Measurements from ENCODE around the gene FGGY. TPM values are rescaled to one million over a fixed set of nuclear protein-coding genes. Genes with fewer than 3 reads are reported as not detected.

The FGGY gene
- total RNA-seq, 1 donor from 2014 or later, result 32.5 TPM

- H4K20me1 ChIP-seq (ENCODE audit: low read depth), result no peaks in the 10 kb centered on the region
- H3K4me1 ChIP-seq, result peaks cover 18% of the 10 kb centered on the region
- H3K9me3 ChIP-seq (ENCODE audit: low read depth), result no peaks in the 10 kb centered on the region
- H3K27ac Mint-ChIP-seq, result no peak overlapping the region
- H2AFZ ChIP-seq (replicated peaks), result no peak overlapping the region
- H3K27ac ChIP-seq, result no peak overlapping the region
- H3K9me3 Mint-ChIP-seq, result no peaks in the 10 kb centered on the region
- no peaks in the 10 kb centered on the region for H3K27me3 ChIP-seq
- no peak overlapping the region for H3K4me2 ChIP-seq
- H3K4me3 Mint-ChIP-seq, result no peak overlapping the region
- no peaks in the 10 kb centered on the region for H3K36me3 Mint-ChIP-seq
- TF ChIP-seq EZH2phosphoT487 (IDR thresholded peaks at IDR 0.05), result no peak
- H3K27me3 Mint-ChIP-seq (ENCODE audit: insufficient read depth, low read depth), result no peaks in the 10 kb centered on the region
- no peak for DNase-seq (ENCODE audit: low spot score)
- H3K4me1 Mint-ChIP-seq, result peaks cover 19% of the 10 kb centered on the region
- no peaks in the 10 kb centered on the region for H3F3A ChIP-seq (ENCODE audit: low read depth)
- no peaks in the 10 kb centered on the region for H3K79me2 ChIP-seq (ENCODE audit: low read depth)
- no peak overlapping the region for H3K9ac ChIP-seq
- H3K4me3 ChIP-seq, result no peak overlapping the region
- no peaks in the 10 kb centered on the region for H3K36me3 ChIP-seq
Observed at GRCh38 chr1:59688976-59689375, 392.1 kb downstream of the FGGY start.

- H3K36me3 Mint-ChIP-seq, result no peaks in the 10 kb centered on the region
- Histone ChIP-seq H3K4me3 (no peak overlapping the region), H3K79me2 (ENCODE audit: low read depth) (no peaks in the 10 kb centered on the region), H3K4me1 (peaks cover 18% of the 10 kb centered on the region), H3K9me3 (ENCODE audit: low read depth) (no peaks in the 10 kb centered on the region), H3K36me3 (no peaks in the 10 kb centered on the region), H3K9ac (no peak overlapping the region), H3K4me2 (no peak overlapping the region), H3F3A (ENCODE audit: low read depth) (no peaks in the 10 kb centered on the region), H2AFZ (replicated peaks) (no peak overlapping the region), H3K27ac (no peak overlapping the region), H4K20me1 (ENCODE audit: low read depth) (no peaks in the 10 kb centered on the region), H3K27me3 (no peaks in the 10 kb centered on the region)
- H3K27me3 Mint-ChIP-seq (ENCODE audit: insufficient read depth, low read depth), result no peaks in the 10 kb centered on the region
- DNase-seq (ENCODE audit: low spot score), result no peak
- H3K27ac Mint-ChIP-seq, result no peak overlapping the region
- no peak for TF ChIP-seq EZH2 (IDR thresholded peaks at IDR 0.05)
- no peak for TF ChIP-seq CTCF (IDR thresholded peaks at IDR 0.05)
- no peak for TF ChIP-seq EZH2phosphoT487 (IDR thresholded peaks at IDR 0.05)
- H3K9me3 Mint-ChIP-seq, result no peaks in the 10 kb centered on the region
- no peak overlapping the region for H3K4me3 Mint-ChIP-seq
- H3K4me1 Mint-ChIP-seq, result peaks cover 19% of the 10 kb centered on the region
Observed at GRCh38 chr1:59689730-59690129, 392.8 kb downstream of the FGGY start.

- Histone ChIP-seq H3K79me2 (ENCODE audit: low read depth) (no peaks in the 10 kb centered on the region), H3K9ac (no peak overlapping the region), H3K27me3 (no peaks in the 10 kb centered on the region), H2AFZ (replicated peaks) (no peak overlapping the region), H3K4me3 (no peak overlapping the region), H3K36me3 (no peaks in the 10 kb centered on the region), H3F3A (ENCODE audit: low read depth) (no peaks in the 10 kb centered on the region), H3K4me2 (no peak overlapping the region), H4K20me1 (ENCODE audit: low read depth) (no peaks in the 10 kb centered on the region), H3K9me3 (ENCODE audit: low read depth) (no peaks in the 10 kb centered on the region), H3K4me1 (peaks cover 18% of the 10 kb centered on the region), H3K27ac (no peak overlapping the region)
- Mint-ChIP-seq H3K27me3 (ENCODE audit: insufficient read depth, low read depth) (no peaks in the 10 kb centered on the region), H3K36me3 (no peaks in the 10 kb centered on the region), H3K27ac (no peak overlapping the region), H3K9me3 (no peaks in the 10 kb centered on the region), H3K4me1 (peaks cover 19% of the 10 kb centered on the region), H3K4me3 (no peak overlapping the region)
- TF ChIP-seq EZH2phosphoT487 (IDR thresholded peaks at IDR 0.05) (no peak), CTCF (IDR thresholded peaks at IDR 0.05) (no peak), EZH2 (IDR thresholded peaks at IDR 0.05) (no peak)
- DNase-seq (ENCODE audit: low spot score), result no peak
Observed at GRCh38 chr1:59690171-59690930, 393.5 kb downstream of the FGGY start.

- Histone ChIP-seq H3K36me3 (no peaks in the 10 kb centered on the region), H3K27me3 (no peaks in the 10 kb centered on the region), H3F3A (ENCODE audit: low read depth) (no peaks in the 10 kb centered on the region), H3K4me3 (no peak overlapping the region), H3K27ac (no peak overlapping the region), H3K9ac (no peak overlapping the region), H4K20me1 (ENCODE audit: low read depth) (no peaks in the 10 kb centered on the region), H2AFZ (replicated peaks) (no peak overlapping the region), H3K79me2 (ENCODE audit: low read depth) (no peaks in the 10 kb centered on the region), H3K9me3 (ENCODE audit: low read depth) (no peaks in the 10 kb centered on the region), H3K4me1 (peaks cover 18% of the 10 kb centered on the region), H3K4me2 (peak overlapping the region; percentile 42)
- TF ChIP-seq CTCF (IDR thresholded peaks at IDR 0.05), result no peak
- TF ChIP-seq EZH2phosphoT487 (IDR thresholded peaks at IDR 0.05), result no peak
- no peak for TF ChIP-seq EZH2 (IDR thresholded peaks at IDR 0.05)
- Mint-ChIP-seq H3K27me3 (ENCODE audit: insufficient read depth, low read depth) (no peaks in the 10 kb centered on the region), H3K36me3 (no peaks in the 10 kb centered on the region), H3K4me1 (peaks cover 19% of the 10 kb centered on the region), H3K9me3 (no peaks in the 10 kb centered on the region), H3K27ac (peak overlapping the region; percentile 28), H3K4me3 (no peak overlapping the region)
- peak; percentile 33 for DNase-seq (ENCODE audit: low spot score)
Observed at GRCh38 chr1:59691261-59691660, 394.4 kb downstream of the FGGY start.

All from neural progenitor cell (in vitro differentiated cells).